Measurements from ENCODE around the gene EVC.
A peak's percentile ranks its signal among the peaks of the same experiment; 100 is the strongest.
"Not testable (repeated sequence)": the region's sequence is repeated elsewhere in the genome, so short reads cannot be mapped to it uniquely, and the experiment has no call there.

Gene EVC

GRCh38 chr4:5824227-5824626 is 113.2 kb downstream of the EVC start:
- Histone ChIP-seq H3K4me1 (ENCODE audit: control insufficient read depth in 5 of 5, insufficient read depth in 5 of 5, low read length in 5 of 5) (peaks cover 7 to 17% (median 16%) of the 10 kb centered on the region in 5 donors), H3K36me3 (ENCODE audit: control insufficient read depth in 5 of 5, insufficient read depth in 5 of 5, low read length in 5 of 5) (peaks cover 0 to 14% (median 9%) of the 10 kb centered on the region in 5 donors)

DNA sequence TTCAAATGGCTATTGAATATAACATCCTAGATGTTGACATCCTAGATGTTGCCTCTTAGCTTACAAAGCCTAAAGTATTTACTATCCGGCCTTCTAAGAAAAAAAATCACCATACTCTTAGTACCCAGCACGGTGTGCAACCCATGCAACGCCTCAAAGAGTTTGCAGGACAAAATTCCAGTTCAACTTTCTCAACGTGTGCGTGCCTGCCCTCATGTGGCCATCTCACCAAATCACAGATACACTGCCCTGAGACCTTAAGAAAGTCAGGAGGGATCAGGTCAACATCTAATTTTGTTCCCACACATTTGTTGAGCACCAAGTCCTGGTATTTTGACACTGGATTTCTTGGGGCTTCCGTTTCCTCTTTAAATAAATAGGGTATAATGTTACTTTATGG is 113.6 kb downstream of the EVC start:
- no peak overlapping the region for H3K9ac ChIP-seq (ENCODE audit: low read length in 5 of 5)
- H3K27me3 ChIP-seq (ENCODE audit: control insufficient read depth in 5 of 5, insufficient read depth in 4 of 5, low read length in 5 of 5): no peaks in the 10 kb centered on the region
- H3K4me3 ChIP-seq (ENCODE audit: low read depth in 1 of 5, low read length in 5 of 5): no peak overlapping the region
- no peak overlapping the region for H3K27ac ChIP-seq (ENCODE audit: low read depth, low read length)
- peaks cover 0 to 14% (median 9%) of the 10 kb centered on the region in 5 donors for H3K36me3 ChIP-seq (ENCODE audit: control insufficient read depth in 5 of 5, insufficient read depth in 5 of 5, low read length in 5 of 5)
- no peaks in the 10 kb centered on the region for H3K9me3 ChIP-seq (ENCODE audit: control insufficient read depth in 5 of 5, low read length in 5 of 5)
- H3K4me1 ChIP-seq (ENCODE audit: control insufficient read depth in 5 of 5, insufficient read depth in 5 of 5, low read length in 5 of 5): peaks cover 7 to 17% (median 16%) of the 10 kb centered on the region in 5 donors

More at GRCh38 chr4:5824227-5824626, 113.2 kb downstream of the EVC start:
- Histone ChIP-seq H3K27me3 (ENCODE audit: control insufficient read depth in 5 of 5, insufficient read depth in 4 of 5, low read length in 5 of 5) (no peaks in the 10 kb centered on the region), H3K9ac (ENCODE audit: low read length in 5 of 5) (no peak overlapping the region), H3K27ac (ENCODE audit: low read depth, low read length) (no peak overlapping the region), H3K9me3 (ENCODE audit: control insufficient read depth in 5 of 5, low read length in 5 of 5) (no peaks in the 10 kb centered on the region), H3K4me3 (ENCODE audit: low read depth in 1 of 5, low read length in 5 of 5) (no peak overlapping the region)

- H3K36me3 ChIP-seq (ENCODE audit: control insufficient read depth in 5 of 5, insufficient read depth in 5 of 5, low read length in 5 of 5): peaks cover 0 to 9% (median 7%) of the 10 kb centered on the region in 5 donors
- H3K4me3 ChIP-seq (ENCODE audit: low read depth in 1 of 5, low read length in 5 of 5): no peak overlapping the region
- H3K9ac ChIP-seq (ENCODE audit: low read length in 5 of 5): no peak overlapping the region
- H3K27ac ChIP-seq (ENCODE audit: low read depth, low read length): no peak overlapping the region
- peaks cover 7 to 17% (median 16%) of the 10 kb centered on the region in 5 donors for H3K4me1 ChIP-seq (ENCODE audit: control insufficient read depth in 5 of 5, insufficient read depth in 5 of 5, low read length in 5 of 5)
- H3K27me3 ChIP-seq (ENCODE audit: control insufficient read depth in 5 of 5, insufficient read depth in 4 of 5, low read length in 5 of 5): no peaks in the 10 kb centered on the region
- no peaks in the 10 kb centered on the region for H3K9me3 ChIP-seq (ENCODE audit: control insufficient read depth in 5 of 5, low read length in 5 of 5)
Measured at GRCh38 chr4:5825321-5826041, 114.5 kb downstream of the EVC start.

- peaks cover 0 to 2% (median 0%) of the 10 kb centered on the region in 5 donors for H3K36me3 ChIP-seq (ENCODE audit: control insufficient read depth in 5 of 5, insufficient read depth in 5 of 5, low read length in 5 of 5)
- H3K9me3 ChIP-seq (ENCODE audit: control insufficient read depth in 5 of 5, low read length in 5 of 5): no peaks in the 10 kb centered on the region
- no peak overlapping the region for H3K27ac ChIP-seq (ENCODE audit: low read depth, low read length)
- no peak overlapping the region for H3K9ac ChIP-seq (ENCODE audit: low read length in 5 of 5)
- H3K4me1 ChIP-seq (ENCODE audit: control insufficient read depth in 5 of 5, insufficient read depth in 5 of 5, low read length in 5 of 5): peaks cover 7 to 17% (median 16%) of the 10 kb centered on the region in 5 donors
- H3K27me3 ChIP-seq (ENCODE audit: control insufficient read depth in 5 of 5, insufficient read depth in 4 of 5, low read length in 5 of 5): no peaks in the 10 kb centered on the region
- H3K4me3 ChIP-seq (ENCODE audit: low read depth in 1 of 5, low read length in 5 of 5): no peak overlapping the region
Measured at GRCh38 chr4:5826437-5827107, 115.6 kb downstream of the EVC start.

GRCh38 chr4:5827108-5828004 is 116.4 kb downstream of the EVC start:
- Histone ChIP-seq H3K9ac (ENCODE audit: low read length in 5 of 5) (no peak overlapping the region), H3K27ac (ENCODE audit: low read depth, low read length) (no peak overlapping the region), H3K4me3 (ENCODE audit: low read depth in 1 of 5, low read length in 5 of 5) (no peak overlapping the region), H3K9me3 (ENCODE audit: control insufficient read depth in 5 of 5, low read length in 5 of 5) (no peaks in the 10 kb centered on the region), H3K36me3 (ENCODE audit: control insufficient read depth in 5 of 5, insufficient read depth in 5 of 5, low read length in 5 of 5) (peaks cover 0 to 2% (median 0%) of the 10 kb centered on the region in 5 donors), H3K4me1 (ENCODE audit: control insufficient read depth in 5 of 5, insufficient read depth in 5 of 5, low read length in 5 of 5) (peaks cover 7 to 17% (median 16%) of the 10 kb centered on the region in 5 donors), H3K27me3 (ENCODE audit: control insufficient read depth in 5 of 5, insufficient read depth in 4 of 5, low read length in 5 of 5) (no peaks in the 10 kb centered on the region)

DNA sequence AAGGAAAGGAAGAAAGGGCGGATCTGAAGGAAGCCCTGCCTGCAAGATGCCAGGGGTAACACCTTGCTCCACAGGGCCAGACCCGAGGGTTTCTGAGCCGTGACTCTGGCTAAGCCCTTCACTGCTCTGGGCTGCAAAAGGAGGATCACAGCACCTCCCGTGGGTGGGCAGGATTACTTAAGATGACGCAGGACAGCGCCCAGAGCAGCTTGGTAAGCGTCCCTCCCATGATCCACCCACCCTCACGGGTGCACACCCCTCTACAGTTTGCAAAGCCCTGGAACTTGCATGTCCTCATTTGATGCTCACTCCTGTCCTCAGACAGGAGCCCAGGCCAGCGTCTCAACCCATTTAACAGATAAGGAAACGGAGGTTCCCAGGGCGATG is 117.0 kb downstream of the EVC start:
- Histone ChIP-seq H3K4me1 (ENCODE audit: control insufficient read depth in 5 of 5, insufficient read depth in 5 of 5, low read length in 5 of 5) (peaks cover 7 to 17% (median 16%) of the 10 kb centered on the region in 5 donors), H3K4me3 (ENCODE audit: low read depth in 1 of 5, low read length in 5 of 5) (no peak overlapping the region), H3K9ac (ENCODE audit: low read length in 5 of 5) (no peak overlapping the region), H3K27ac (ENCODE audit: low read depth, low read length) (no peak overlapping the region), H3K27me3 (ENCODE audit: control insufficient read depth in 5 of 5, insufficient read depth in 4 of 5, low read length in 5 of 5) (no peaks in the 10 kb centered on the region), H3K36me3 (ENCODE audit: control insufficient read depth in 5 of 5, insufficient read depth in 5 of 5, low read length in 5 of 5) (no peaks in the 10 kb centered on the region), H3K9me3 (ENCODE audit: control insufficient read depth in 5 of 5, low read length in 5 of 5) (no peaks in the 10 kb centered on the region)

GRCh38 chr4:5836943-5837342 is 125.9 kb downstream of the EVC start:
- Histone ChIP-seq H3K4me3 (ENCODE audit: low read depth in 1 of 5, low read length in 5 of 5) (no peak overlapping the region), H3K4me1 (ENCODE audit: control insufficient read depth in 5 of 5, insufficient read depth in 5 of 5, low read length in 5 of 5) (peaks cover 5 to 18% (median 16%) of the 10 kb centered on the region in 5 donors), H3K27ac (ENCODE audit: low read depth, low read length) (no peak overlapping the region), H3K9ac (ENCODE audit: low read length in 5 of 5) (no peak overlapping the region), H3K9me3 (ENCODE audit: control insufficient read depth in 5 of 5, low read length in 5 of 5) (no peaks in the 10 kb centered on the region), H3K27me3 (ENCODE audit: control insufficient read depth in 5 of 5, insufficient read depth in 4 of 5, low read length in 5 of 5) (no peaks in the 10 kb centered on the region), H3K36me3 (ENCODE audit: control insufficient read depth in 5 of 5, insufficient read depth in 5 of 5, low read length in 5 of 5) (no peaks in the 10 kb centered on the region)

- H3K9ac ChIP-seq (ENCODE audit: low read length in 5 of 5); H3K36me3 ChIP-seq (ENCODE audit: control insufficient read depth in 5 of 5, insufficient read depth in 5 of 5, low read length in 5 of 5); H3K27me3 ChIP-seq (ENCODE audit: control insufficient read depth in 5 of 5, insufficient read depth in 4 of 5, low read length in 5 of 5); H3K27ac ChIP-seq (ENCODE audit: low read depth, low read length); H3K9me3 ChIP-seq (ENCODE audit: control insufficient read depth in 5 of 5, low read length in 5 of 5); H3K4me3 ChIP-seq (ENCODE audit: low read depth in 1 of 5, low read length in 5 of 5): not testable (repeated sequence)
- peaks cover 5 to 18% (median 16%) of the 10 kb centered on the region in 5 donors for H3K4me1 ChIP-seq (ENCODE audit: control insufficient read depth in 5 of 5, insufficient read depth in 5 of 5, low read length in 5 of 5)
Measured at GRCh38 chr4:5837483-5837882, 126.5 kb downstream of the EVC start.

GRCh38 chr4:5839332-5839731 is 128.3 kb downstream of the EVC start:
- Histone ChIP-seq H3K4me3 (ENCODE audit: low read depth in 1 of 5, low read length in 5 of 5) (peak overlapping the region in 1 of 5 donors; percentile 31), H3K4me1 (ENCODE audit: control insufficient read depth in 5 of 5, insufficient read depth in 5 of 5, low read length in 5 of 5) (peaks cover 5 to 19% (median 18%) of the 10 kb centered on the region in 5 donors), H3K27ac (ENCODE audit: low read depth, low read length) (peak overlapping the region; percentile 70)

More at GRCh38 chr4:5839332-5839731, 128.3 kb downstream of the EVC start:
- Histone ChIP-seq H3K36me3 (ENCODE audit: control insufficient read depth in 5 of 5, insufficient read depth in 5 of 5, low read length in 5 of 5) (no peaks in the 10 kb centered on the region), H3K9me3 (ENCODE audit: control insufficient read depth in 5 of 5, low read length in 5 of 5) (no peaks in the 10 kb centered on the region), H3K9ac (ENCODE audit: low read length in 5 of 5) (peak overlapping the region in 1 of 5 donors; percentile 31), H3K27me3 (ENCODE audit: control insufficient read depth in 5 of 5, insufficient read depth in 4 of 5, low read length in 5 of 5) (no peaks in the 10 kb centered on the region)

Measured in subcutaneous abdominal adipose tissue (tissue), 5 donors.